ENCODE measurements around the gene NDUFS5.
A peak's percentile ranks its signal among the peaks of the same experiment; 100 is the strongest.
"Not testable (repeated sequence)": the region's sequence is repeated elsewhere in the genome, so short reads cannot be mapped to it uniquely, and the experiment has no call there.

The NDUFS5 gene

GRCh38 chr1:39016604-39017171 lies 9.5 kb upstream of the NDUFS5 start:
- no peak for DNase-seq

DNA sequence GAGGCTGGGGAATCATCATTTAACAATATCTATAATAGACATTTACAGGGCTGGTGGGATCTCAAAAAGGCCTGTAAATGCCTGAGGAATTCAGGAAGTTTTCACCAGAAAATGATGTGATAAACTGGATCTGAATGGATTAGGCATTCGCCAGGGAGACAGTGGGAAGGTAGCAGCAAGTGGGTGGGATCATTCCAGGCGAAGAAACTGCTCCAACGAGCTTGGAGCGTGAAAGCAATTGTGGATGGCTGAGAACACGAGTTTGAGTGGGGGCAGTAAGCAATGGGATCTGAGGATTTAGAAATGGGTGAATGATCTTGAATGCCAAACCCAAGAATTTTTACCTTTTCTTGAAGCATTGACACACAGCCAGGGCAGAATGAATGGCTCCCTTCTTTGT lies 8.9 kb upstream of the NDUFS5 start:
- DNase-seq: no peak

DNA sequence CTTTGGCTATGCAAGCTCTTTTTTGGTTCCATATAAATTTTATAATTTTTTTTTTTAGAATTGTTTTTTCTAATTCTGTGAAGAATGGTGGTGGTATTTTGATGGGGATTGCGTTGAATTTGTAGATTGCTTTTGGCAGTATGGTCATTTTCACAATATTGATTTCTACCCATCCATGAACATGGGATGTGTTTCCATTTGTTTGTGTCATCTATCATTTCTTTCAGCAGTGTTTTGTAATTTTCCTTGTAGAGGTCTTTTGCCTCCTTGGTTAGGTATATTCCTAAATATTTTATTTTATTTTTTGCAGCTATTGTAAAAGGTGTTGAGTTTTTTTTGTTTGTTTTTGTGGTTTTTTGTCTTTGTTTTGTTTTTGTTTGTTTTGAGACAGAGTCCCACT lies 5.7 kb upstream of the NDUFS5 start:
- DNase-seq: not testable (repeated sequence)

DNA sequence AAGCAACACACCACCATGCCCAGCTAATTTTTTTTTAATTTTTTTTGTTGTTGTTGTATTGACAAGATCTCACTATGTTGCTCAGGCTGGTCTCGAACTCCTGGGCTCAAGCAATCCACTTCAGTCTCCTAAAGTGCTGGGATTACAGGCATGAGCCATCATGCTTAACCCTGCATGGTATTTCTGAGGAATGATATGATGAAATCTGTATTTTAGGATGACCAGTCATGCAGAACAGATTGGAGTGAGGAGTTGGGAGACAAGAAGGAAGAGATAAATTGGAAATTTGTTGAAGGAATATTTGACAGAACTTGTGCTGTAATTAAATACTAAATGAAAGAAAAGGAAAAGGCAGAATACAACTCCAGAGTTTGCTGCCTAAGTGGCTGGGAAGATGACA lies 4.7 kb upstream of the NDUFS5 start:
- no peak for DNase-seq

GRCh38 chr1:39023140-39023539 lies 3.0 kb upstream of the NDUFS5 start:
- DNase-seq: no peak

DNA sequence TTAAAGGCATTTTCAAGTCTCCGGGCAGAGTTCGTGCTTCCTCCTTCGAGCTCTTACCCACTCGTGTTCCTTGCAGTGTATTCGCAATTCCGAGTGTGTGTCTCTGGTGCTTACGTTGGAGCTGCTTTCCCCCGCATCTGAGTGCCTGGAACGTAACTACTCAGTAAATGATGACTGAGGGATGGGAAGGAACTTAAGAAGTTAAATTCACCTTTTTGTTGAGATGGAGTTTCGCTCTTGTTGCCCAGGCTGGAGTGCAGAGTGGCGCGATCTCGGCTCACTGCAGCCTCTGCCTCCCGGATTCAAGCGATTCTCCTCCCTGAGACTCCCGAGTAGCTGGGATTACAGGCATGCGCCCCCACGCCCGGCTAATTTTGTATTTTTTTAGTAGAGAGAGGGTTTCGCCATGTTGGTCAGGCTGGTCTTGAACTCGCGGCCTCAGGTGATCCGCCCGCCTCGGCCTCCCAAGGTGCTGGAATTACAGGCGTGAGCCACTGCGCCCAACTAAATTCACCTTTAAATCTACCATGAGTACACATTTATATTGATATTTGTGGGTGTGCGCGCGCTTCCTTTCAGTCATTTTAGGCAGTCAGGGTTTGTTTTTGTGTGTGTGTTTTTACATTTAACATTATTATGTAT lies 837 bp downstream of the NDUFS5 start:
- no peak for DNase-seq

DNA sequence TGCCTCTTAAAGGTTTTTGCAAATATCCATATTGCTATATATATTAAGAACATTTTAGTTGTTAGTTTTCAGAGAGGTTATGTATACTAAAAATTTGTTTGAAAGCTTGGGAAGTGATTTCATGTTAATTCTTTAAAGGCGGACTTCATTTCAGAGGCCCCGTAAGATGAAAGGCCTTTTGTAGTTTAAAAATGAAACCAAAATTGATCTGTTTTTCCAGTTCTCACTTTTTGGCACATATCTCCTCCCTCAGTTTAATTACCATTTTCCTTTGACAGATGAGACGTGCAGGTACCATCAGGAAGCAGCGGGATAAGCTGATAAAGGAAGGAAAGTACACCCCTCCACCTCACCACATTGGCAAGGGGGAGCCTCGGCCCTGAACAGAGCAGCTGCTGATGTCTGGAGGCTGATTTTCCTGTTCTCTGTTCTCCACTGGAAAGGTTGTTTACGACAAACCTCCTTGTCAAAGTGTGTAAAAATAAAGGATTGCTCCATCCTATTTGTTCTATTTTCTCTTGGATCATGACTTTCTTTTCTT lies 8.0 kb downstream of the NDUFS5 start:
- no peak for DNase-seq

DNA sequence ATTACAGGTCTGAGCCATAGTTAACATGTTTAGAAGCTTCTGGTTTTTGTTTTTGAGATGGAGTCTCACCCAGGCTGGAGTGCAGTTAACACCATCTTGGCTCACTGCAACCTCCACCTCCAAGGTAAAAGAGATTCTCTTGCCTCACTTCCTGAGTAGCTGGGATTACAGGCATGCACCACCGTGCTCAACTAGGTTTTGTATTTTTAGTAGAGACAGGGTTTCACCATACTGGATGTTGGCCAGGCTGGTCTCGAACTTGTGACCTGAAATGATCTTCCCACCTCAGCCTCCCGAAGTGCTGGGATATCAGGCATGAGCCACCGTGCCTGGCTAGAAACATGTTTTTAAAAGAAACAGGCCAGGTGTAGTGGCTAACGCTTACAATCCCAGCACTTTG lies 10.5 kb downstream of the NDUFS5 start:
- DNase-seq: no peak

DNA sequence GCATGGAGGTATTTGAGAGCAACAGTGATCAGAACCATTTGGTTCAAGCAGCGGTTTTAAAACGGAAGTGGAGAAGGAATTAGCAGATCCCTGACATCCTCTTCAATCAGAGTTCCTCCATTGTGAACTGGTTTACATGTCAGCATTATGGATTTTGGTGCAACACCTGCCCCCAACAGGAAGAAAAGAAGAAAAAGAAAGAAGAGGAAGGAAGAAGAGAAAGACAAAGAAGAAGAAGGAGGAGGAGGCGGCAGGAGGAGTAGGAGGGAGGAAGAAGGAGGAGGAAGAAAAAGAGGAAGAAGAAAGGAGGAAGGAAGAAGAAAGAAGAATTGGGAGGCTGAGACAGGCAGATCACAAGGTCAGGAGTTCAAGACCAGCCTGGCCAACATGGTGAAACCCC lies 17.4 kb downstream of the NDUFS5 start:
- no peak for DNase-seq

- no peak for DNase-seq
These were observed 18.6 kb downstream of the NDUFS5 start for GRCh38 chr1:39044762-39045161.

- DNase-seq: no peak
These were observed 19.1 kb downstream of the NDUFS5 start for GRCh38 chr1:39045231-39045630.

GRCh38 chr1:39046613-39047210 lies 20.6 kb downstream of the NDUFS5 start:
- no peak for DNase-seq

GRCh38 chr1:39047374-39048229 lies 21.5 kb downstream of the NDUFS5 start:
- peak; percentile 33 for DNase-seq

DNA sequence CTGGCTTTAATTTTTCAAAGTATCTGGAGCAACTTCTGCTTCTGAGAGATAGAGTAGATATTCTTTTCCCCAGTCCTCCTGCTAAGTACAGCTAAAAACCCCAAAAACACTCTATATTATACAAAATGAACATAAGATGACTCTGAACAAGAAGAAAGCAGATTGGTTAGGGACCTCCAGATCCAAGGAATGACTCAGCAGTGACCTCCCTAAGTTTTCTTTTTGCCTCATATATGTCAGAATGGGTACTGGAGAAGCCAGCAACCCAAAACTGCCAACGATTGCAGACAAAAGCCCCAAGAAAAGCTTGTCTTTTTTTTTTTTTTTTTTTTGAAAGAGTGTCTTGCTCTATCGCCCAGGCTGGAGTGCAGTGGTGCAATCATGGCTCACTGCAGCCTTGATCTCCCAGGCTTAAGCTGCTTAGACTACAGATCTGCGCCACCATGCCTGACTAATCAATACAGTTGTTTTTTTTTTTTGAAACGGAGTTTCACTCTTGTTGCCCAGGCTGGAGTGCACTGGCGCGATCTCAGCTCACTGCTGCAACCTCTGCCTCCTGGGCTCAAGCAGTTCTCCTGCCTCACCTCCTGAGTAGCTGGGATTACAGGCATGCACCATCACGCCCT lies 22.7 kb downstream of the NDUFS5 start:
- DNase-seq: no peak

GRCh38 chr1:39050001-39050400 lies 23.9 kb downstream of the NDUFS5 start:
- no peak for DNase-seq

DNA sequence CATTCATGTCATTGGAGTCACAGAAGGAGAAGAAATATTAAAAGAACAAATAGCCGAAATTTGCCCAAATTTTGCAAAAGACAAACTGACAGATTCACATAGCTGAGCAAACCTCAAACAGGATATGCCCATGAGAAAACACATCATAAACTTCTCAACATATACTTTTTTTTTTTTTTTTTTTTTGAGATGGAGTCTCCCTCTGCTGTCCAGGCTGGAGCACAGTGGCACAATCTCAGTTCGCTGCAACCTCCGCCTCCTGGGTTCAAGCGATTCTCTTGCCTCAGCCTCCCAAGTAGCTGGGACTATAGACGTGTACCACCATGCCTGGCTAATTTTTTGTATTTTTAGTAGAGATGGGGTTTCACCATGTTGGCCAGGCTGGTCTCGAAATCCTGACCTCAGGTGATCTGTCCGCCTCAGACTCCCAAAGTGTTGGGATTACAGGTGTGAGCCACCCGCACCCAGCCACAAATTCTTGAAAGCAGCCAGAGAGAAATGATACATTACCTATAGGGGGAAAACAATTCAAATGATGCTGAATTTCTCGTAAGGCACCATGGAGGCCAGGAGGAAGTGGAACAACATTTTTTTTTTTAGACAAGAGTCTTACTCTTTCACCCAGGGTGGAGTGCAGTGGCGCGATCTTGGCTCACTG lies 25.2 kb downstream of the NDUFS5 start:
- DNase-seq: not testable (repeated sequence)

DNA sequence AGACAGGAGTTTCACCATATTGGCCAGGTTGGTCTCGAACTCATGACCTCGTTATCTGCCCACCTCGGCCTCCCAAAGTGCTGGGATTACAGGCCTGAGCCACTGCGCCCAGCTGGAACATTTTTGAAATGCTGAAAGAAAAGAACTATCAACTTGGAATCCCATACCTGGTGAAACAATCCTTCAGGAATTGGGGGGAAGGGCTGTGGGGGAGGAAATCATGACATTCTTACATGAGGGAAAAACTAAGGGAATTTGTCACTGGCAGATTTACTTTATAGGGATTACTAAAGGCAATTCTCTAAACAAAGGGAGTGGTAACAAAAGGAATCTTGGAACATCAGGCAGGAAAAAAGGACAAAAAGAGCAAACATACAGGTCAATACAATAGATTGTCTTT lies 25.8 kb downstream of the NDUFS5 start:
- no peak for DNase-seq

DNA sequence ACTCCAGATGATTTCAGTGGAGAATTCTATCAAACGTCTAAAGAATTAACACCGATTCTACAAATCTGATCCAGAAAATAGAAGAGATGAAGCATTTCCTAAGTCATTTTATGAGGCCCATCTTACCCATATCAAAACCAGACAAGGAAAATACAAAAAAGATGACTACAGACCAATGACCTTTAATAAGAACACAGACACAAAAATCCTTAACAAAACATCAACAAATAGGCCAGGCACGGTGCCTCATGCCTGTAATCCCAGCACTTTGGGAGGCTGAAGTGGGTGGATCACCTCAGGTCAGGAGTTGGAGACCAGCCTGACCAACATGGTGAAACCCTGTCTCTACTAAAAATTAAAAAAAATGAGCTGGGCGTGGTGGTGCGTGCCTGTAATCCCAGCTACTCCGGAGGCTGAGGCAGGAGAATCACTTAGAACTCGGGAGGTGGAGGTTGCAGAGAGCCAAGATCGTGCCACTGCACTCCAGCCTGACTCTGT lies 29.1 kb downstream of the NDUFS5 start:
- DNase-seq: not testable (repeated sequence)

GRCh38 chr1:39061516-39061915 lies 35.4 kb downstream of the NDUFS5 start:
- not testable (repeated sequence) for DNase-seq

DNA sequence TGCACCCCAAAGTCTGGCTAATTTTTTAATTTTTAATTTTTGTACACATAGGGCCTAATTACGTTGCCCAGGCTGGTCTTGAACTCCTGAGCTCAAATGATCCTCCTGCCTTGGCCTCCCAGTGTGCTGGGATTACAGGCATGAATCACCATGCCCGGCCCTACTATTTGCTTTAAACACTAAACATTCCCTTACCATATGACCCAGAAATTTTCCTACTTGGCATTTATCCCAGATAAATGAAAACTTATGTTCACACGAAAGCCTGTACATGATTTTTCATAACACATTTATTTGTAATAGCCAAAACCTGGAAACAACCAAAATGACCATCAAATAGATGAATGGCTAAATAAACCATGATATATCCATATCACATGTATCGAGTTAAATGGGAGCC lies 35.8 kb downstream of the NDUFS5 start:
- DNase-seq: no peak

DNA sequence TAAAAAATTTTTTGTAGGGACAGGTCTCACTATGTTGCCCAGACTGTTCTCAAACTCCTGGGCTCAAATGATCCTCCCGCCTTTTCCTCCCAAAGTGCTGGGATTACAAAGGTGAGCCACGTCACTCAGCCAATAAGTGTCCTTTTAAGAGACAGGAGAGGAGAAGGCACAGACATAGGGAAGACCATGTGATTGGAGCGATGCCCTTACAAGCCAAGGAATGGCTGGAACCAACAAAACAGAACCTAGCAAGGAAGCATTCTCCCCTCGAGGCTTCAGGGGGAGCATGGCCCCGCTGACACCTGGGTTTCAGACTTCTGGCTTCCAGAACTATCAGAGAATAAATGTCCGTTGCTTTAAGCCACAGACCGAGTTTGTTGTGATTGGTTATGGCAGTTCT lies 37.0 kb downstream of the NDUFS5 start:
- no peak for DNase-seq

DNA sequence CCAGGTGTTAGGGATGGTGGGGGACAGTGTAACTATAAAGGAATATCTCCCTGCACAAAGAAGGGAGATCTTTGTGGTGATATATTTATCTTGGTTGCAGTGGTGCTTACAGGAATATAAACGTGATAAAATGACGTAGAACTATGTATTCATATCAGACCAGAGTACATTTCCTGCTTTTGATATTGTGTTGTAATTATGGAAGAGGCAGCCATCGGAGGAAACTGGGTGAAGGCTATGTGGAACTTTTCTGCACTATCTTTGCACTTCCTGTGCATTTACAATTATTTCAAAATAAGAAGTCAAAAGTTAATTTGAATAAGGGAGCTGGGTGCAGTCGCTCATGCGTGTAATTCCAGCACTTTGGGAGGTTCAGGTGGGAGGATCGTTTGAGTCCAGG lies 37.6 kb downstream of the NDUFS5 start:
- no peak for DNase-seq

All from T1000 (cell line).